ENCODE measurements around the gene CMTM4.
"Not testable (repeated sequence)": the region's sequence is repeated elsewhere in the genome, so short reads cannot be mapped to it uniquely, and the experiment has no call there.

Gene CMTM4

GRCh38 chr16:66641387-66641786 is 55.2 kb downstream of the CMTM4 start:
- no peak for DNase-seq (ENCODE audit: low read depth in 2 of 2)

GRCh38 chr16:66640724-66641314 is 55.7 kb downstream of the CMTM4 start:
- DNase-seq (ENCODE audit: low read depth in 2 of 2) = no peak

- no peak for DNase-seq (ENCODE audit: low read depth in 2 of 2)
These were observed 57.3 kb downstream of the CMTM4 start for GRCh38 chr16:66639091-66639885.

GRCh38 chr16:66637806-66638205 is 58.7 kb downstream of the CMTM4 start:
- no peak for DNase-seq (ENCODE audit: low read depth in 2 of 2)

GRCh38 chr16:66636199-66636598 is 60.3 kb downstream of the CMTM4 start:
- DNase-seq (ENCODE audit: low read depth in 2 of 2) = no peak

- no peak for DNase-seq (ENCODE audit: low read depth in 2 of 2)
These were observed 61.1 kb downstream of the CMTM4 start for GRCh38 chr16:66635406-66635805.

GRCh38 chr16:66634527-66635196 is 61.9 kb downstream of the CMTM4 start:
- no peak for DNase-seq (ENCODE audit: low read depth in 2 of 2)

- DNase-seq (ENCODE audit: low read depth in 2 of 2) = not testable (repeated sequence)
These were observed 65.0 kb downstream of the CMTM4 start for GRCh38 chr16:66631558-66631957.

GRCh38 chr16:66630561-66631260 is 65.8 kb downstream of the CMTM4 start:
- DNase-seq (ENCODE audit: low read depth in 2 of 2) = not testable (repeated sequence)

GRCh38 chr16:66629856-66630255 is 66.7 kb downstream of the CMTM4 start:
- DNase-seq (ENCODE audit: low read depth in 2 of 2) = no peak

GRCh38 chr16:66627611-66628378 is 68.7 kb downstream of the CMTM4 start:
- DNase-seq (ENCODE audit: low read depth in 2 of 2) = not testable (repeated sequence)

- DNase-seq (ENCODE audit: low read depth in 2 of 2) = no peak
These were observed 72.8 kb downstream of the CMTM4 start for GRCh38 chr16:66623755-66624154.

- DNase-seq (ENCODE audit: low read depth in 2 of 2) = no peak
These were observed 73.7 kb downstream of the CMTM4 start for GRCh38 chr16:66622863-66623262.

GRCh38 chr16:66621973-66622372 is 74.6 kb downstream of the CMTM4 start:
- DNase-seq (ENCODE audit: low read depth in 2 of 2) = no peak

- no peak for DNase-seq (ENCODE audit: low read depth in 2 of 2)
These were observed 76.1 kb downstream of the CMTM4 start for GRCh38 chr16:66620429-66620795.

- DNase-seq (ENCODE audit: low read depth in 2 of 2) = no peak
These were observed 76.8 kb downstream of the CMTM4 start for GRCh38 chr16:66619534-66620428.

- DNase-seq (ENCODE audit: low read depth in 2 of 2) = no peak
These were observed 77.8 kb downstream of the CMTM4 start for GRCh38 chr16:66618588-66619375.

GRCh38 chr16:66617728-66618127 is 78.8 kb downstream of the CMTM4 start:
- DNase-seq (ENCODE audit: low read depth in 2 of 2) = no peak

GRCh38 chr16:66617010-66617434 is 79.5 kb downstream of the CMTM4 start:
- DNase-seq (ENCODE audit: low read depth in 2 of 2) = no peak

- DNase-seq (ENCODE audit: low read depth in 2 of 2) = no peak
These were observed 80.0 kb downstream of the CMTM4 start for GRCh38 chr16:66616592-66616991.
